Stimulated activated CD4-positive, alpha-beta T cell treated with anti-CD3 and anti-CD28 coated beads, Interleukin-15, amount 100 ng/mL, for 48 hours (primary cell): ENCODE results near the gene ETF1.

ENCODE experiments used
- DNase-seq, 2 donors: peaks; one replicate each; pipeline ENCODE4 v3.0.0-alpha.2; 2020; ENCODE audit warnings: low read depth in 2 of 2

ETF1 gene

DNA sequence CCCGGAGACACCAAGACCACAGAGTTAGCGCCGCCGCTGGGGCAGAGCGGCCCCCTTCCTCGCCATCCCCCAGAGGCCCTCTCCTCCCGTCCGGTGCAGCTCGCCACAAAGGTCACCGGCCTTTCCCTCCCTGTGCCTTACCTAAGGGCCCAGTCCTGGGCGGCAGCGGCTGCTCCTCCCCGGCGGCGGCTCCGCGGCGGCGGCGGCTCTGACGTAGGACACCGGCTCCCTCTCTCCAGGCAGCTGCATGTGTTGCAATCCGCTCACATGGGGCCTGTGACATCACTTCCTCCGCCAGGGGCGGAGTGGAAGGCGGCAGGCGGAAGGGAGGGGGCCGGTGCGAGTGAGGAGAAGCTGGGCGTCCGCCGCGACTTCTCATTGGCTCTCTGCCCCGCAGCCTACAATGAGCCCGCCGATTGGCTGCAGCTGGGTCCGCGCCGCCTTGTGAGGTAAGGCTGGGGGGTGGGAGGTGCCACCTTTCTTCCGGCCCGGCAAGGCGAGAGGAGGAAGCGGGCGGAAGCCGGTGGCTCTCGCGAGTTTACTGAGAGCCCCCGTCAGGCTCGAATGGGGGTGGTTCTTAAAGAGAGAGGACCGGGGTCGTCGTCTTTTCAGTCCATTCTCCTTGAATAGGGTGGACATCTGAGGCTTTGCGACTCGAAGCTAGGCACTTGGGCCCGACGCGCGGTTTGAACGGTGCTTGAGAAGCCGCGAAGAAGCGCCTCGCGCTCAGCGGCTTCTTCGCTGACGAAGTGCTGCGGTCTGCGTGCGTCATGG, at the start of gene ETF1:
Gene ETF1 (minus strand): TSS at position 281 of the 774 bp plus-strand sequence. CDS start 318 bp downstream, outside the sequence.
- DNase-seq: peak; percentile 100

DNA sequence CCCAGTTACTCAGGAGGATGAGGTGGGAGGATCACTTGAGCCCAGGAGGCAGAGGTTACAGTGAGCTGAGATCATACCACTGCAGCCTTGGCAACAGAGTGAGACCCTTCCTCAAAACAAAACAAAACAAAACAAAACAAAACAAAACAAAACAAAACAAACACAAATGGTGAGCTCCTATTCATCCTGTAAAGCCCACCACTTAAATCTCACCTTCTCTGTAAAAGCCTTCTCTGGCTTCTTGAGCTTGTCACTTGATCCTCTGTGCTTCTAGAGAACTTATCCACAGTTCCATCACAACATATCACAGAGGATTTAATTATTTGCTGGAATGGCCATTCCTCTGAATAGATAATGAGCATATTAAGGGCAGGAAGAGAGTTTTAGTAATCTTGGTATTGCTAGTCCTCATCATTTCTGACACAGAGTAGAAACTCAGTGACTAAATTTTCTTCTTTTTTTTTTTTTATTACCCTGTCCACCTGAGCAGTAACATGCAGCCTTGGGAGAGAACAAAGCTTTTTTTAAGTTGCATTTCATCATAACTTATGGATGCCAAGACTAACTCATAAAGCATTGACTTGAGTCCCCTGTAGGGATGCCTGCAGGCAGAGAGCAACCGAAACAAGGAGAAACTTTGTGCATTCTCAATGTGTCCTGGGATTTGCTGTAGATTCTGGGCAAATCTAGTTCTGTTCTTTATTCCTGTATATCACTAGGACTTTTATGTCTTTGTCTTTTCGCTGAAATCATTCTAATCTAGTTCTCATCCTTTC, 45.2 kb upstream of the ETF1 start:
- DNase-seq: no peak

DNA sequence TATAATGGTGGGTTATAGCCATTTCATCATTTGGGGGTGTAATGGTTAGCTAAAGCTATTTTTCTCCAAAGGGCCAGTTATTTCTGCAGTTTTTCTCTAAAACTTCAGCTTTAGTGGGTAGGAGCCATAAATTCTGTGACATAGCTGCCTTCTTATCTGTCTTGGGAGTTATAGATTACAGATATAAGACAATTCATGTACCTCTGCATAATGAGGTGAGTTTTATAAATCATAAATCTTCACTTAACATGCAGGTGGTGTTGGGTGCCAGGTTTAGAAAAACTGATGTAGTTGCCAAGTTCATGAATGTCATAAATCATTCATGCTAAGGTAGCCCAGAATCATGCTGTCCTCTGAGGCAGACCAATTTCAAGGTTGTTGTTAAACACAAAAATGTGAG, 42.1 kb upstream of the ETF1 start:
- no peak for DNase-seq

DNA sequence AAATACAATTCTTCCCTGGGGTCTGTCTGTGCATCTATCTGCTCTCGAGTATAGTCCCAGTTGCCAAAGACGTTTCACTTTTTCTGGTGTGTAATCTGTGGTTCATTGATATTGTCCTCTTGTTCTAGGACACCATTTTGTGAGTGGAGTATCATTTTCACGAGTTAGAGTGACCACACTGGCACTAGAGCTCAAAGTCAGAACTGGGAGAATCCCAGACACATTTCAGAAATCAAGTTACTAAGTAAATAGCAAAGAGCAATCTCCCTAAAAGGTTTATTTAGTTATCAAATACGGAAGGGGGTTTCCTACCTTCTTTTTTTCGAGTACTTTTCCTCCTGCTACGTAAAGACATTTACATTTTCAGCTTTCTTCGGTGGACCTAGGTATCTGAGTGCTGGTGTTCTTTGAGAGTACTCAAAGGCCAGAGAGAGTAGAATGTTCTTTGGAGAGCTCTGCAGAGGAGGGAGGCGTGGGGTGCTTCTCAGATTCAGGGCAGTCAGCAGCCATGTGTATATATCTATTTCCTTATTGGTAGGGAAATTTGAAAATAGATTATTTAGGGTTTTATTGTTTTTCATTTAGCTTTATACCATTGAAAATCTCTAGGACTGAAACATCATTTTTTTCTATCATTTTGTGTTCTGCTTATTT, 41.1 kb upstream of the ETF1 start:
- DNase-seq: no peak

DNA sequence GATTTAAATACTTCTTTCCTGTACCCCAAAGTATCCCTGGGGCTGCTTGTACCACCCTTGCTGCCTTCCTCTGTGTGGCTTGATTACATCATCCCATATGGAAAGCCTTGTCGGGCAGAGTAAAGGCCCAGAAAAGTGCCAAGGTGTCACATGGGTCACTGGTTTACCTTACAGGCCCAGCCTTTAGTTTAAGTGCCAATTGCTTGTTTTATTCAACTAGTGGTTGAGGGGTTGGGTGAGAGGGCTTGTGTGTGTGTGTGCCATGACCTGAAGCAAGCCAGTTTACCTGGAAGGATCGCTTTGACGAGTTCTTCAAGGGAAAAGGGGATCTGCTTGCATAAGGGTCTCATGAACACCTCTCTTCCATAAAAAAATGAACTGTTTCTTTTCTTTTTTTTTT, 39.9 kb upstream of the ETF1 start:
- no peak for DNase-seq

DNA sequence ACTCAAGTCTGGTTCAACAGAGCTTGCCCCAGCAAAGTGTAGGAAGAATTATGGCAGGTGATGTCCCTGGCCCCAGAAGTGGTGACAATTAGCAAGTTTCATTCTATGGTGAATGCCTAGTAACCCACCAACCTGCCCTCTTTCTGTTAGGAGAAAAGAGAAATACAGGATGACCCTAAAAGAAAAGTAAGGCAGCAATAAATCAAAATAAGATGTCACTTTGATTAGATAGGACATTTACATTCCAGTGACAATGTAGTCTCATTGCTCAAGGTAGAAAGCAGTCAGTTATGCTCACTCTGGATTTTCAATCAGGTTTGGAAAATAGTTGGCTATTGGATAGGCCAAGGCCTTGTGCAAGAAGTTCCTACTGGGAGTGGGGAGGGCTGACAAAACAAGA, 37.7 kb upstream of the ETF1 start:
- no peak for DNase-seq

DNA sequence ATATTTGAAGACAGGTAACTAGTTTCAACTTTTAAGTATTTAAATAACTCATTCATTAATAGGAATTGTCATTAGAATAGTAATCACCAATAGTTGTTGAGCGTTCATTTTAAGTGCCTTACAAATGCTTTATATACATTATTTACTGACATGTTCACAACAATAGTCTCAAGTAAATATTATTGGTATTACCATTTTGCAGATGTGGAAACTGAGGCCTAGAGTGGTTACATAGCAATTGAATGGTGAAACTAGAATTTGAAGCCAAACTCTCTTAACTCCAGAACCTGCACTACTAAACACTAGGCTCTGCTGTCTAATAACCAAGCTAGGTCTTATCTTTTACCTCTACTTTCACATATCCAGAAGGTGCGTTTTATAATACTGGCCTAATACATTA, 37.0 kb upstream of the ETF1 start:
- DNase-seq: no peak

DNA sequence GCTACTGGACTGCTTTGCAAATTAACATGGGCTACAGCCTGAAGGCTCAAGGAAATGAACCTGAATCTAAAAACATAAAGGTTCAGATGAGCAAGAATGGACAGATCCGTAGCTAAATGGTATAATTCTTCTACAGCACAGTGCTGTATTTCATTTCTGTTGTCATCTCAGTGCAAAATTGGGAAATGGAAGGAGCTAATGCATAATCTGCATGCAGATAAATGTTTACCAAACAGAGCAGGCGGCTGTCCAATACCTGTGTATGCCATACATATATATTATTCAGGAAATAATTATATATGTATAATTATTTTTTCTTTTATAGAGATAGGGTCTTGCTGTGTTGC, 36.5 kb upstream of the ETF1 start:
- no peak for DNase-seq

DNA sequence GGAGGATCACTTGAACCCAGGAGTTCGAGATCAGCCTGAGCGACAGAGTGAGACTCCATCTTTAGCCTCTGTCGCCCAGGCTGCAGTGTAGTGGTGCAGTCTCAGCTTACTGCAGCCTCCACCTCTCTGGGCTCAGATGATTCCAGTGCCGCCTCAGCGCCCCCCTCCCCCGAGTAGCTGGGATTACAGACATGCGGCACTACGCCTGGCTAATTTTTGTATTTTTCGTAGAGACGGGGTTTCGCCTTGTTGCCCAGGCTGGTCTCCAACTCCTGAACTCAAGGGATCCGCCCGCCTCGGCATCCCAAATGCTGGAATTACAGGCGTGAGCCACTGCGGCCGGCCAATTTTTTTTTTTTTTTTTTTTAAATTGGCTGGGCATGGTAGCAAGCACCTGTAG, 34.4 kb upstream of the ETF1 start:
- DNase-seq: no peak

DNA sequence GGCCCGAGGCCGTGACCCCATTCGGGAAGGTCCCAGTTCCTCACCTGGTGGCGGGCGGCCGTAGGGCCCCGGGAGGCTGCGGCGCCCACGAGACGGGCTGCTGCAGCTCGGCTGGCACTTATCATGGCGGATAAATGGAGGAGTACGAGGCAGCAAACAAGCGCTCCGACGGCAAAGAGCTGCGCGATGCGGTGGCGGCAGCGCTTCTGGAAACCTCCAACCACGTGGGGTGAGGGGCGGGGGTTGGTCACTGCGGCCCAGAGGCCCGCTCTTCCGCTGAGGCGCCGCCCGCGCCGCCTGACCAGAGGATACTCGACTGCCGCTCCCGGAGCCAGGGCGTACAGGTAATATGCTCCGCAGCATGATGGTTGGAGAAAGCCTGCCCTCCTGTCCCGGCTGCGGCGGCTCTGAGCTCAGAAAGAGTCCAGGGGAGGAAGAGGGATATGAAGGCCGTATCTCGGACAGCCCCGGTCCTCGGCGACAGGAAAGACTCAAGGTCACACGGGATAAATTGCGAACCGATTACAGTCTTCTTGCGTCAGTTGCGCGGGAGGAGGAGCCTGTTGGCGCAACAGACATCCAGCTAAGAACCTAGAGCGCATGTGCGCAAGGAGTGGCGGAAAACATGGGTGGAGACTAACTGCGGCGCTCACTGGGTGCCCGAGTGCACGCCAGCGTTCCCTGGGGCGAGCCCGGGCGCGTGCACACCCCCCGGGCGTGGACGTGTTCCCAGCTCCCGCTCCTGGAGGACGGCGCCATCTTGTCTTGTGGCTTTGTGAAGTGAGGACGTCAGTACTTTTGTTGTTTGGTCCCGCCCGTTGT, 32.4 kb upstream of the ETF1 start, which contains the start of gene HSPA9:
Gene HSPA9 (minus strand): TSS at position 208 of the 822 bp plus-strand sequence. CDS start 83 bp downstream, at position 125.
- peak; percentile 95 to 96 for DNase-seq

DNA sequence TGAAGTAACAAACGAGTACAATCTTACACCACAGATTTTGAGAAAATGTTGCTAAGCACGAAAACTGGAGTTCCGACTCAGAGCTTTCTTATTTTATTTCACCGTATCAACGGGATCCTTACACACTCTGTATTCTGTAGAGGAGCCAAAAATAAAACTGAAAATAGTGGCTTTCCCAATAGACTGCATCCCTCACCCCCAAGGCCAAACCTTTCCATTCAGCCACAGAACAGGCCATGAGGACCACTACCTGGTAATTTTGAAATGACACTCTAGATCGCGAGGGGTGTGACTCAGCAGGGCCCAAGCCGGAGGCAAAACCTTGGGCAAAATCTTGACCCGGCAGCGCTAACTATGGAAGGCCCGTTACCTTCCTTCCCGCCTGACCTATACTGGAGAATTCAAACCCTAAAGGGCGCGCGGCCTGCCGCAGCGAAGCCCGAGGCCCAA, 31.7 kb upstream of the ETF1 start:
- peak; percentile 16 to 23 for DNase-seq

DNA sequence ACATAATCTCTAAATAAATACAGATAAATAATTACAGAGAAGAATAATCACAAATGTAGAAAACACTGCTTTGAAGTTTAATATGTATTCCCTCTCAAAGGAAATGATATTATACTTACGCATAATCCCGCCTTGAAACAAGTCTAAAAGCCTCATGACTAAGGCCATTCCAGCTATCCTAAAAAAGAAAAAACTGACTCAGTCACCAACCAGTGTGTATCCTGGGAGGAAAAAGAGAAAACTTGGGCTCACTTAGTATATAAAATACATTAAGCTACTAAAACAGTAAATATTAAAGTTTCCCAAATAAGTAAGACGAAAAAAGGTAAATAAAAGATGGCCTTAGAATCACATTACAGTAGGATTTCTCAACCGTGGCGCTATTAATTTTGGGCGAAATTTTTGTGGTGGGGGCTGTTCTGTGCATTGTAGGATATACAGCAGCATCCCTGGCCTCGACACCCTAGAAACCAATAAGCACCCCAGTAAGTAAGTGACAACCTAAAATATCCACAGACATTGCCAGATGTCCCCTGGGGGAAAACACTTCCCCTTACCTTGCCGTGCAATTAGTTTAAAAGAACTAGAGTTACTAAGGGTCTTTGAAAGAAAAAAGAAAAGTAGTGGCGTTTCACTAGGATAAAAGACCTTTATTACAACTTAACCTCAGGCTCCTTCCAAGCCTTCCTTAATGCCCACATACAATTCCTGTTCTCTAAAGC, 31.1 kb upstream of the ETF1 start:
- no peak for DNase-seq

DNA sequence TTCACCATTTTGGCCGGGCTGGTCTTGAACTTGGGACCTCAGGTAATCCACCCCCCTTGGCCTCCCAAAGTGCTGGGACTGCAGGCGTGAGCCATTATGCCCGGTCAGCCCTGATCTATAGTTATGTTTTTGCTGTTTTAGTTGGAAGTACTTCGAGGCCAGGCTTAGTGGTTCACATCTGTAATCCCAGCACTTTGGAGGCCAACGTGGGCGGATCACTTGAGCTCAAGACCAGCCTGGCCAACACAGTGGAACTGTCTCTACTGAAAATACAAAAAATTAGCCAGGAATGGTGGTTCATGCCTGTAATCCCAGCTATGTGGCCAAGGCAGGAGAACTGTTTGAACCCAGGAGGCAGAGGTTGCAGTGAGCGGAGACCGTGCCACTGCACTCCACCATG, 30.2 kb upstream of the ETF1 start:
- DNase-seq: no peak

DNA sequence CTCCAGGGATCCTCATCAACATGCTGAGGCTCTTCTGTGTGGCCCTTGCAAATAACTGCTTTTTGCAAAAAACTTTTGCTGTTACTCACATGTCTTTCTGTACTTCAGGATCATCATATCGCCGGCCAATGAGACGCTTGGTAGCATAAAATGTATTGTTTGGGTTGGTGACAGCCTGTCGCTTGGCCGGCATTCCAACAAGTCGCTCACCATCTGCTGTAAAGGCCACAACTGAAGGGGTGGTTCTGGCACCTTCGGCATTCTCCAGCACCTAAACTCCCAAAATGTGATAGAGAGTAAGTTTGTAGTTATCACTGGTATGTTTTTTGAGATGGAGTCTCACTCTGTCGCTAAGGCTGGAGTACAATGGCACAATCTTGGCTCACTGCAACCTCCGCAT, 27.8 kb upstream of the ETF1 start:
- DNase-seq: no peak

DNA sequence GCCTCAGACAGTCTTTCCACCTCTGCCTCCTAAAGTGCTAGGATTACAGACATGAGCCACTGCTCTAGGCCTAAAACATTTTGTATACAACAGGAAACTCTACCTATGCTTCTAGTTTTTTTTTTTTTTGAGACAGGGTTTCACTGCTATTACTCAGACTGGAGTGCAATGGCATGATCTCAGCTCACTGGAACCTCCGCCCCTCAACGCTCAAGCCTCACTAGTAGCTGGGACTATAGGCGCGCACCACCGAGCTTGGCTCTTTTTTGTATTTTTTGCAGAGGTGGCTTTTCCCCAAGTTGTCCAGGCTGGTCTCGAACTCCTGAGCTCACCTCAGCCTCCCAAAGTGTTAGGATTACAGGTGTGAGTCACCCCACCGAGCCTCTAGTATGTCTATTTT, 26.7 kb upstream of the ETF1 start:
- DNase-seq: no peak

DNA sequence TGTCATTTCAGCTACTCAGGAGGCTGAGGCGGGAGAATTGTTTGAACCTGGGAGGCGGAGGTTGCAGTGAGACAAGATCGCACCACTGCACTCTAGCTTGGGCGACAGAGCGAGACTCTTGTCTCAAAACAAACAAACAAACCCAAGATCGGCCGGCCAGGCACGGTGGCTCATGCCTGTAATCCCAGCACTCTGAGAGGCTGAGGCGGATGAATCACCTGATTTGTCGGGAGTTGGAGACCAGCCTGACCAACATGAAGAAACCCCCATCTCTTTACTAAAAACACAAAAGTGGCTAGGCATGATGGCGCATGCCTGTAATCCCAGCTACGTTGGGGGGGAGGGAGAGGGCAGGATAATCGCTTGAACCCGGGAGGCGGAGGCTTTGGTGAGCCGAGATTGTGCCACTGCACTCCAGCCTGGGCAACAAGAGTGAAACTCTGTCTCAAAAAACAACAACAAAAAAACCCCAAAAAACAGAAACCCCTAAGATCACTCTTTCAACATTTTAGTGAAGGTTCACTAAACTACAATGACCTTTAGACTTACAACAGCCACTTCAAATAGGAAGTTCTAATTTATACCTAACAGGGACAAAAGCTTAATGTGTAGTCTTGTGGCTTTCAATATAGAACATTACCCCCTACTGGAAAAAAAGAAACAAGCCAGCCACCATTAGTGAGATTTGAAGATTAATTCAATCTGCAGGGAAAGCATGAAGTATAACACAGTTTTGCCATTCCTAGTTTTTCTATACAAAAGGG, 25.2 kb upstream of the ETF1 start:
- no peak for DNase-seq

DNA sequence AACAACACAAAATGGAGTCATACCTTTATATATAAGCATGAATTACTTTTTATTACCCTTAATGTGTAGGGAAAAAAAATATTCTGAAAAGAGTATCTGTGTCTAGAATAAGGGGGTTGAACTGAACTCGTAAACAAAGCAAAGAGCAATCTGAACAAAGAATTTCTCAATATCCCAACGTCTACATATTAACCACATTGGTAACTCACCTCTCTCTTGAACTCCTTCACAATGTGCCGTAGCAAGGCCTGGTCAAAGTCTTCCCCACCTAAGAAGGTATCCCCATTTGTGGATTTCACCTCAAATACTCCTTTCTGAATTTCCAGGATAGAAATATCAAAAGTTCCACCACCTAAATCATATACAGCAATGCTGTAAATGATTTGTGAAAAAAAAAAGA, 23.8 kb upstream of the ETF1 start:
- no peak for DNase-seq

DNA sequence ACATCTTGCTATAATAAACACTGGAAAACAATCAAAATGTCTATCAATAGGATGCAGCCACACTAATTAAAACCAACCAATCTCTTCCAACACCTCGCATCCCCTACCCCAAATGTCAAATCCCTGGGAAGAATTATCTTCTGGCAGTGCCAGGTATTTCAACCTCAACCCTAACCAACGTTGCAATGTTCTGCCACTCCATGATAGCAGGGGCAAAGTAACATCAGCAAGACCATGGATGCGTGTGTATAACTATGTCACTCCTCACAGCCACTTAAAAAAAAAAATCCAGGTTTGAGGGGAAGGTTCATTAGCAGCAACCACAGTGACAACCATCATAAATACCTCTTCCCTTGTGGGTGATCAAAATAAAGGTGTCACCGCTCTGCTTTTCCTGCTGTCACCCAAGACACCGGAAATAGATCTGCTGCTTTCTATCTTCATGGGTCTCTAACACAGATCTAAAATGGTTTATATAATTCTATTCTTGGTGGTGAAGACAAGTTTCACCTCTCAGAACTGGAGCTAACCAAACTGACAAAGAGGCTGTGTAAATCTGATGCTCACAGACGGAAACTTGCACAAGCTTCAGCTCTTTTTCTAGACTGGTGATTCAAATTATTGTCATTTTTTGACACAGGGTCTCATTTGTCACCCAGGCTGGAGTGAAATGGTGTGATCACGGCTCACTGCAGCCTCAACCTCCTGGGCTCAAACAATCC, 22.2 kb upstream of the ETF1 start:
- DNase-seq: no peak

DNA sequence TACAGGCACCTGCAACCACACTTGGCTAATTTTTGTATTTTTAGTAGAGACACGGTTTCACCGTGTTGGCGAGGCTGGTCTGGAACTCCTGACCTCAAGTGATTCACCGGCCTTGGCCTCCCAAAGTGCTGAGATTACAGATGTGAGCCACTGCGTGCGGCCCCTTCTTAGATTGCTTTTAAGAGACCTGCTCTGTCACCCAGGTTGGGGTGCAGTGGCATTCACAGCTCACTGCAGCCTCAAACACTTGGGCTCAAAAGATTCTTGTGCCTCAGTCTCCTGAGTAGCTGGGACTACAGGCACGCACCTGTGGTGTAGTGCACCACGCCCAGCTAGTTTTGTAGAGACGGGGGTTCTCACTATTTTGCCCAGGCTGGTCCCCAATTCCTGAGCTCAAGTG, 21.2 kb upstream of the ETF1 start:
- DNase-seq: no peak
